AG09309 (cell line): ENCODE data around the gene TMPRSS3.

Experiments
- DNase-seq: peaks from one replicate; pipeline ENCODE4 v3.0.0-alpha.2; 2010; ENCODE audit warnings: low read depth
- H3K4me3 ChIP-seq: 2 replicates; pipeline ENCODE4 v1.5.1; 2011; ENCODE audit warnings: mild to moderate bottlenecking, low read depth, low read length, moderate library complexity; ENCODE audit not compliant: control insufficient read depth
- TF ChIP-seq, protein P1 (sequence below): IDR thresholded peaks from 2 replicates; pipeline ENCODE4 v1.5.1; 2011; ENCODE audit warnings: mild to moderate bottlenecking, low read depth, low read length, inconsistent platforms; ENCODE audit not compliant: insufficient read depth, control insufficient read depth; ENCODE audit errors: missing control alignments

The TMPRSS3 gene

DNA sequence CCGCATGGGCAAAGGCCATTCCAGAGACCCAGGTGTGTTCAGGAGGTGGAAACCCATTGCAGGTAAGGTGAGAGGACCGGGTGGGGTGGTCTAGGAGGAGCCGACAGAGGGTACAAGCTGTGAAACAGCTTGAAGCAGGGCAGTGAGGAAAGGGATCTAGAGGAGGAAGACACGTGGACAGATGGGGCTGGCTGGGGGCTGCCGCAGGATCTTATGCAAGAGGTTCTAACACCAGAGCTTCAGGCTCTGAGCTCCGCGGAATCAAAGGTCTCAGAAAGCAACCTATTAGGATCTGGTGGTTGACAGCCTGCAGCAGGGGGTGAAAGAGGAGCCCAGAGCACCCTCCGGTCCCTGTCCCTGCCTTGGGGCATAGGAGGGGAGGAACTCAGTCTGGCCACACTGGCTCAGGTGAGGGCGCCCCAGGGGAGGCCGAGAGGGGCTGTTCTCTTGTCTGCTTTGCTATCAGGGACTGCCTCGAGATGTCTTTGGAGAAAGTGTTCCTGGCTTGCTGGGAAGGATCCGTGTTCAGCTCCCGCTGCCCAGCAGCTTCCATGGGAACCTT, 31.5 kb downstream of the TMPRSS3 start:
- TF ChIP-seq, protein P1, sequence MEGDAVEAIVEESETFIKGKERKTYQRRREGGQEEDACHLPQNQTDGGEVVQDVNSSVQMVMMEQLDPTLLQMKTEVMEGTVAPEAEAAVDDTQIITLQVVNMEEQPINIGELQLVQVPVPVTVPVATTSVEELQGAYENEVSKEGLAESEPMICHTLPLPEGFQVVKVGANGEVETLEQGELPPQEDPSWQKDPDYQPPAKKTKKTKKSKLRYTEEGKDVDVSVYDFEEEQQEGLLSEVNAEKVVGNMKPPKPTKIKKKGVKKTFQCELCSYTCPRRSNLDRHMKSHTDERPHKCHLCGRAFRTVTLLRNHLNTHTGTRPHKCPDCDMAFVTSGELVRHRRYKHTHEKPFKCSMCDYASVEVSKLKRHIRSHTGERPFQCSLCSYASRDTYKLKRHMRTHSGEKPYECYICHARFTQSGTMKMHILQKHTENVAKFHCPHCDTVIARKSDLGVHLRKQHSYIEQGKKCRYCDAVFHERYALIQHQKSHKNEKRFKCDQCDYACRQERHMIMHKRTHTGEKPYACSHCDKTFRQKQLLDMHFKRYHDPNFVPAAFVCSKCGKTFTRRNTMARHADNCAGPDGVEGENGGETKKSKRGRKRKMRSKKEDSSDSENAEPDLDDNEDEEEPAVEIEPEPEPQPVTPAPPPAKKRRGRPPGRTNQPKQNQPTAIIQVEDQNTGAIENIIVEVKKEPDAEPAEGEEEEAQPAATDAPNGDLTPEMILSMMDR = no peak
- DNase-seq = no peak
- no peak overlapping the region for H3K4me3 ChIP-seq

DNA sequence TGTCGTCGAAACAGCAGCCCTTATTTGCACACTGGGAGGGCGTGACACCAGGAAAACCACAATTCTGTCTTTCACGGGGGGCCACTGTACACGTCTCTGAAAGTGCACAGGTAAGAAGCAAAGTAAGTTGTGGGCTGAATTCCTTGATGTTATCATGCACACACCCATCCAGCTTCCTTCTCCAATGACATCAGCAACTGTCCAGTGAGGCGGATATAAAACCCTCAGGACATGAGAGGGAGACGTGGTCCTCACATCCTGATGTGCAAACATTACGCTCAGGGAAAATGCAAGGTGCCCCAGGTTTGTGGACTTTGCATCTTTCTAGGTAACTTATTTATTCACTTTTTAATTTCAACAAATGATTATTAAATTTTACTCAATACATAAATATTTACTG, 32.5 kb downstream of the TMPRSS3 start:
- TF ChIP-seq, protein P1 = no peak
- no peak for DNase-seq
- H3K4me3 ChIP-seq = no peak overlapping the region

DNA sequence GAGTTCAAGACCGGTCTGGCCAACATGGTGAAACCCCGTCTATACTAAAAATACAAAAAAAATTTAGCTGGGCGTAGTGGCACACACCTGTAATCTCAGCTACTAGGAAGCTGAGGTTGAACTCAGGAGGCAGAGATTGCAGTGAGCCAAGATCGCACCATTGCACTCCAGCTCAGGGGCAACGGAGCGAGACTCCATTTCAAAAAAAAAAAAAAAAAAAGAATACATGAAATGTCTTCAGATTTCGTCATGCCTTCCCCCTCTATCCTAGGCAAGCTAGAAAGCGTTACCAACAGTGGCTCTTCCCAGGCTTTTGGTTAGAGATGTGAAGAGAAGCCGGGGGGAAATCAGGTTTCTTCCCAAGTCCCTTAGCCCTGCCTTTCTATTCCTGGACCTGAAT, 33.2 kb downstream of the TMPRSS3 start:
- TF ChIP-seq, protein P1 = no peak
- H3K4me3 ChIP-seq = no peak overlapping the region
- DNase-seq = no peak

GRCh38 chr21:42362198-42362597, 33.7 kb downstream of the TMPRSS3 start:
- TF ChIP-seq, protein P1 = no peak
- DNase-seq = no peak
- H3K4me3 ChIP-seq = no peak overlapping the region

DNA sequence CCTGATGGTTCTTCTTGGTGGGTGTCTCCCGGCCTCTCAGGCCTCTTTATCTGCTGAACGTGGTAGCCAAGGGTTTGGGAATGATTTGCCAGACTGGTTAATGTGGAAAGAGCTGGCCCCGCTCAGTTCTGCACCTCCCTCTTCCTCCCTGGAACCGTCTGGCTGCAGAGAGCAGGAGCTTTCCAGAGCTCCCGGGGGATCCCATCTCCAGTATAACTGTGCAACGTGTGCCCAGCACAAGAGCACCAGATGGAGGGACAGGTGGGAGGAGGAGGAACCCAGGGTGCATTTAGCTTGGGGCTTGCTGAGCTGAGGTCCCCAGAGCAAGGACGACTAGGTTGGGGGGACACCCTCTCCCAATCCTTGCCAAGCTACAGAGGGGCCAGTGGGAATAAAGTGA, 34.6 kb downstream of the TMPRSS3 start:
- no peak overlapping the region for H3K4me3 ChIP-seq
- TF ChIP-seq, protein P1 = no peak
- no peak for DNase-seq

GRCh38 chr21:42360317-42360716, 35.5 kb downstream of the TMPRSS3 start:
- DNase-seq = no peak
- no peak overlapping the region for H3K4me3 ChIP-seq
- TF ChIP-seq, protein P1 = no peak

DNA sequence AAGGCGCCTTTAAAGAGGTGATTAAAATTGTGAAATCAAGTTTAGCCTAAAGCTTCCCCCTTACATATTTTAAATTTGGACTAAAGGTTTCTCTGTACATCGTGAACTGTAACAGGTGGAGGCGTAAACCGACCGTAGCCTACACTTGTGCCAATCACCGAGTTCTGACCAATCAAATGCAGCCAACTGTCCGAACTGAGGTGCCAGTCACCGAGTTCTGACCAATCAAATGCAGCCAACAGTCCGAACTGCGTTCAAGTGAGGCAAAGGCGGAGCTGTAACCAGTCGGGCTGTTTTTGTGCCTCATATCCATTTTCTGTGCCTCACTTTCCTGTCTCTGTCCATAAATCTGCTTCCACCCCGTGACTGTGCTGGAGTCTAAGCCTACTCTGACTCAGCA, 36.9 kb downstream of the TMPRSS3 start:
- no peak overlapping the region for H3K4me3 ChIP-seq
- TF ChIP-seq, protein P1 = no peak
- DNase-seq = no peak
